GM19468 (cell line): ENCODE results near the gene HTT.

ENCODE experiments used
- ATAC-seq: cut with Tn5 transposase; IDR thresholded peaks from one replicate; pipeline ENCODE4 v1.9.1; 2021; ENCODE audit warnings: mild to moderate bottlenecking, moderate library complexity, moderate number of reproducible peaks; ENCODE audit not compliant: unreplicated experiment; ENCODE audit errors: extremely low read depth

The HTT gene

DNA sequence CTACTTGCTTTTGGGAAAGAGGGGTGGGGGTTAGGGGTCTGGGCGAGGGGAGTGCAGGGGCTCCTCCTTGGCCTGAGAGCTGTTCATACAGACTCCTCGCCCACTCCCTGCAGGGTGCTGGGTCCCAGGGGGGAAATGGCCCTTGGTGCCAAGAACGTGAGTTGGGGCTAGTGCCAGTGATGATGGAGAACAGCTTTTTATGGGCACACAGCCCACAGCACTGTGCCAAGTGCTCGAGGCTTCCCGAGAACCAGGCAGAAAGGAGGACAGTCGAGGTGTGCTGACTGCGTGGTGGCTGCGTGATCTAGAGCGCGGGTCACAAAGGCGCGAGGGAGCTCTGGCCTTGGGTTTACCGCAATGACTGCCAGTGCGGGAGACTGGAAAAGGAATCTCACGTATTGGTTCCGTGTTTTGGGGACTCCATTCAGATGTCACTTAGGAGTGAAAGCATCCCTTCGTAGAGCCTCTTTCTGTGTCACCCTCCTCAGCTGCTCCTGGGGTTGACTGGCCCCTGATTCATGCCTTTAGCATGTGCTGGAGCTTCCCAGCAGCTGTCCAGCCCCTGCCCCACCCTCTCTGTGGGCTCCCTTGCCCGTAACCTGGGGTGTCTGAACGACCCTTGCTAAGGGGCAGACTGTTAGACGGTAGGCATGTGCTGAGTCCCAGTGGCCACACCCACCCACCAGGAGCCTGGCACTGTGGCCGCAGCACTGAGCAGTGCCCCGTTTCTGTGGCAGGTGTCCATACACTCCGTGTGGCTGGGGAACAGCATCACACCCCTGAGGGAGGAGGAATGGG is 153.6 kb downstream of the HTT start:
- no peak for ATAC-seq

DNA sequence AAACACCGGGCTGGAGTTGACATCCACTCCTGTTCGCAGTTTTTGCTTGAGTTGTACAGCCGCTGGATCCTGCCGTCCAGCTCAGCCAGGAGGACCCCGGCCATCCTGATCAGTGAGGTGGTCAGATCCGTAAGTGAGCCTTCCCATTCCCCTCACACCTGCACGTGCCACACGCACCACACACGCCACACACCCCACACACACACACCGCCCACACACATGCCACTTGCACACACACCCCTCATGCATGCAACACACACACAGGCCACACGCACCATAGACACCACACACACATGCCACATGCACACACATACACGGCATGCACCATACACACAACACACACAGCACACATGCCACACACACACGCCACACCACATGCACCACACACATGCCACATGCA is 154.4 kb downstream of the HTT start:
- no peak for ATAC-seq

DNA sequence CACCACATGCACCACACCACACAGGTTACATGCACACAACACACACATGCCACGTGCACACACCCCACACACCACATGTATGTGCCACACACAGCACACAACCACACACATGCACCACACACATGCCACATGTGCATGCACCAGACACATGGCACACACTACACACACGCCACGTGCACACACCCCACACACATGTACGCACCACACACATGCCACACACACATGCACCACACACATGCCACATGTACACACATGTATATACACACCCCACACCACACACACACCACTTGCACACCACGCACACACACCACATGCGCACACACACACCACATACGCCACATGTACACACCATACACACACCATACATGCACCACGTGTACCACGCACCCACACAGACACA is 154.8 kb downstream of the HTT start:
- no peak for ATAC-seq

DNA sequence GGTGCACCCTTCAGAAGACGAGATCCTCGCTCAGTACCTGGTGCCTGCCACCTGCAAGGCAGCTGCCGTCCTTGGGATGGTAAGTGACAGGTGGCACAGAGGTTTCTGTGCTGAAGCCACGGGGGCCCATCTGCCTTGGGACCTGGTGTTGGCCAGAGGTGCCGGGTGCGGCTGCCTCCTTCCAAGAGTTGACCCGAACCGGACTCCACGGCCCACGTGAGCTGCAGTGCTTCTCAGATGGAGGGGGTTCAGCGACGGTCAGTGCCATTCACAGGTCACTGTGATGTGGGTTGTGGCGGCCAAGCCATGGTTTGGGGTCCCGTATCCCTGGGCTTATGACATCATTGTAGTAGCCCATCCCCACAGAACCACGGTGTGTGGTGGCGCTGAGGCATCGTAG is 155.5 kb downstream of the HTT start:
- ATAC-seq: no peak

DNA sequence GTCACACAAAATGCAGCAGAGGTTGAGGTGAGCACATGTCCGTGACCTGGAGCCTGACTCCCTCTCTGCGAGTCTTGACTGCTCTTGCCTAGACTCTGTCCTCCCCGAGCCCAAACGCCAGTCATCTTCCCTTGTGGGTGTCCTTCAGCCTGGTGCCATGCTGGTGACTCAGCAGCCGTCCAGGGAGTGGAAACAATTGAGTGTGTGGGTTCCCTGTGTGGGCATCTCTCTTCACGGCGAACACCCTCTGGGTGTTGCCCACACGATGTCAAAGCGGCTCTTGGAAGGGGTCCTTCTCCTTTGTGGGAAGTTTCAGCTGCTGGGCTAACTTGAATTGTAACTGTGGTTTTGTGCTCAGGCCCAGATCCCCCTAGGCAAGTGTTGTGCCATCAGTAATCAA is 157.0 kb downstream of the HTT start:
- ATAC-seq: no peak

DNA sequence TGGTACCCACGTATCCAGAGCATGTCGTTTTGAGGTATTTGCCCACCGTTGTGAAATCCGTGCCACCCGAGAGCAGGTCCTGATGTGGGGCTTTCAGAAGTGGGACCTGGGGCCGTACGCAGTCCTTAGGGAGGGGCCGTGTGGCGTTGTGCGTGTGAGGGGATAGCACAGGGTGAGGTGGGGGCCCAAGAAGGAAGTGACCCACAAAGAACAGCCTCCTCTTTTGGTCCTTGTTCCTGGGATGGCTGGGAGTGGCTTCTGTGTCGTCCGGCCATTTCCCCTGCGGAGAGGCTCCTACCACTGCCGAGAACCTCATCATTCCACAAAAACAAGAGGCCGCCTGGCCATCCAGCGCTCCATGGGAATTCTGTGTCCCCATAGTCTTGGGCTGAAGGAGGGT is 157.5 kb downstream of the HTT start:
- no peak for ATAC-seq

DNA sequence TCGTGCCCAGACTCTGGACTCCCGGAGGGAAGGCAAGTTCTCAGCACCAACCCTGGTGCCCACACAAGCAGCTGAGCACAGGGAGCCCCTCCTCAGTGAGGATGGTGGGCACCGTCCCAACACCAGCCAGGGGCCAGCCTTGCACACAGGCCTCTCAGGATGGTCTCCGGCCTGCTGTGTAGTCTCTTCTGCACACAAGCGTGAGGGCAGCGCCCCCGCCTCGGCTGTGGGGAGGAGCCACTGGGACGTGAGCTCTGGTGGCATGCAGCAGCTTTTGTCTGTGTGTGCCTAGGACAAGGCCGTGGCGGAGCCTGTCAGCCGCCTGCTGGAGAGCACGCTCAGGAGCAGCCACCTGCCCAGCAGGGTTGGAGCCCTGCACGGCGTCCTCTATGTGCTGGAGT is 158.4 kb downstream of the HTT start:
- no peak for ATAC-seq

DNA sequence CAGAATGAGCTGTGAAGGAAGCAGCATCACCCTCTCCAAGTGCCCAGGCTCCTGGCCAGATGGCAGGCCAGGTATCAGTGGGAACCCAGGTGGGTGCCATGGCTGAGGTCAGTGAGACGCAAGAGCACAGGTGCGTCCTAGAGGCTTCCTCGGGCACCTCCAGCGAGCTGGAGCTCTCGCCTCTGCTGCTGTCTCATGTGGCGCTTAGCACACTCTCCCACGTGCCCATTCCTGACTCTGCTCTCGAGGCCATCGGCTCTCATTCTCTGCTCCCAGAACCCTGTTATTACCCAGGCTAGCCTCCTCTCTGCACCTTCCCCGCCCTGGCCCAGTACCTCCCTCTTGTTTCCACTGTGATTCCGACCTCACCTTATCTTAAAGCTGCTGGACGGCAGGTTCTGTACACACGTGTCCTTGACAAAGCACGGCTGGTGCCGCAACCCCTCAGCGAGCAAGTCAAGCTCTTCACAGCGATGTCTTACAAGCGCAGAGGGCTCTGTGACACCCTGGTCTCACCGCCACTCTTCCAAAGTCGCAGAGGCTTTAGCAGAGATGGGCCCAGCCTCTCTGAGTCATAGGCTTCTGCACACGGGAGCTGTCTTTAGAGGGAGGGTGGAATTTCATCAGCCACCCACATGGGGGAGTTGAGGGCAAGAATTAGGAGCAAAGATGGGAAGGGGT is 159.1 kb downstream of the HTT start:
- no peak for ATAC-seq

DNA sequence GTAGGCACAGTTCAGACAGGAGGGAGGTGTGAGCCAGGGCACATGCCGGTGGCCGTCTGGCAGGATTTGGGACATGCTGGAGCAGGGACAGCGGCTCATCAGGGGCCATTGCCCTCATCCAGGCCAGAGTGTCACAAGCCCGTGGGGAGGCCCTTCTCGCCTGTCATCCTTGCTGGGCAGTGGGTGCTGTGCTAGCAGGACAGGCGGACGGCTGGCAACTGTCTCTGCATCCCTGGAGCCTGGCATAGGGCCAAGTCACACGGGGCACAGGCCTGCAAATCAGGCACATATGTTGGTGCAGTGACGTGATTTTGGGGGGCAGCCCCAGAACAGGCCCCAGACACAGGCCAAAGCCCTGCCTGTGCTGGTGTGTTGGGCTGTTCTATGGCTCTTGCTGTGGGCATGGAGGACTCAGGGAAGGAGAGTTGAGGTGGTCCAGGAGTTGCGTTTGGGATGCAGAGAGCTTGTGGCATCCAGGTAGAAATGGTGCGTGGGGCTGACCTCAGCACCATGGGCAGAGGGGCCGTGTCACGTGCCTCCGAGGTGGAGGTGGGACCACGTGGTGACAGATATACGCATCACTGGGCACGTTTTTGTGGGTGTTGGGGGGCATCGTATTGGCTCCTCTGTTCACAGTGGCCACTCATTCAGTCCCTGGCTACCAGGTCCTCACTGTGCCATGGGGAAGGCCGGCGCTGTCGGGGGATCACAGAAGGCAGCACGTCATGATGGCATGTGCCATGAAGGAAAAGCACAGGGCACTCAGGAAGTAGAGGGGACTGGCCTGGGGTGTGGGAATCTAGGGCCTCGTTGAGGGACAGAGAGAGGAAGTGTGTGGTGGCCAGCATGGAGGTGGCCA is 159.9 kb downstream of the HTT start:
- ATAC-seq: no peak

DNA sequence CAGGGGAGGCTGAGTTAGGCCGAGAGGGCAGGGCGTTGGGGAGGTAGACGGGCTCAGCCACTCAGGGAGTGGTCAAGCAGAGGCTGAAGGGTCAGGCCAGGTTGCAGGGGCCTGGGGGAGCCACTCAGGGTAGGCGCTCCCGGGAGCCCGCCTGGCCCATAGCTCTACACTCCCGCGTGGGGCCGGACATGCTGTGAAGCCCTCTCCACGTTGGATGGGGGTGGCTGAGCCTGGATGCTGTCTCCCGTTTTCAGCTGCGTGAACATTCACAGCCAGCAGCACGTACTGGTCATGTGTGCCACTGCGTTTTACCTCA is 160.5 kb downstream of the HTT start:
- ATAC-seq: no peak

DNA sequence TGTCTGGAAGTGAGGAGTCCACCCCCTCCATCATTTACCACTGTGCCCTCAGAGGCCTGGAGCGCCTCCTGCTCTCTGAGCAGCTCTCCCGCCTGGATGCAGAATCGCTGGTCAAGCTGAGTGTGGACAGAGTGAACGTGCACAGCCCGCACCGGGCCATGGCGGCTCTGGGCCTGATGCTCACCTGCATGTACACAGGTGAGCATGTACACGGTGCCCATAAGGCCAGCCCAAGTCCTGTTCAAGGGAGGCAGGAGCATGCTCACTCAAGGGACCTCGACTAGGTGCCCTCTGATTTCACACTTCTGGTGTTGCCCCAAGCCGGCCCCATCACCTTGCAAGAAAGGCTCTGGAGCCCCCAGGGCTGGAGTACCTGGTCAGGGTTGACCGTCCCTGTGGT is 161.1 kb downstream of the HTT start:
- no peak for ATAC-seq

DNA sequence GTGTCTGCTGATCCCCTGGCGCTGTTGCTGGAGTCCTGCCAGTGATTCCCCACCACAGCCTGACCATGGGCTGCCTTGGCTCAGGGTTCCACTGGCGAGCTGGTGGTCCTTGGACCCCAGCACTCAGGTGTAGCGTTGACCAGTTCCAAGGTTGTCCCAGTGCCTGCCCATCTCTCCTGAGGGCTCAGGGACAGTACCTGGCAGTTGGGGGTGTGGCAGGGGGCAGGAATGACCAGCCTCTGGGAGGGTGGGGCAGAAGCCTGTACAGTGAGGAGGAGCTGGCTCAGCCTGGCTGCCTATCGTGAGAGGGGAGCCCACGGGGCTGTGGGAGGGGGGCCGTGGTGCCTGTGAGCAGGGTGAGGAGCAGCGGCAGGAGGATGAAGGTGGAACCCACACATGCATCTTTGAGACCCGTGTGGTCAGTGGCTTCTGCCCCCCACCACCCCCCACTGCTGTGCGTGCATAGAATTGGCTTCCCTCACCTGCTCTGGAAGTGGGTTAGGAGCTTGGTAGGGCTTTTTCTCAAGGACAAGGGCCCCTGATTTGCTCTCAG is 161.9 kb downstream of the HTT start:
- ATAC-seq: no peak

DNA sequence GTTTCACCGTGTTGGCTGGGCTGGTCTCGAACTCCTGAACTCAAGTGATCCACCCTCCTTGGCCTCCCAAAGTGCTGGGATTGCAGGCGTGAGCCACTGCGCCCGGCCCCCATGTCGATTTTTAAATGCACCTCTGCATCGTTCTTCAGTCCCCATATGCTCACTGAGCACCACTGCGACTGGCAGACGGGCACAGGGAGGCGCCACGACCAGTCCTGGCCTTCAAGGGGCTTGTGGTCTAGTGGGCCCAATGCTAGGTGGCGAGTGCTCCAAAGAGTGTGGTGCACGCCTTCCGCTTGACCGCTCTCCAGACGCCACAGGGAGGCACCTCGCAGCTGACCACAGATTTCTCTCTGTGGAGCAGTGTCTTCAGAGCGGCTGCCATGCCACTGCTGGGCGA is 162.8 kb downstream of the HTT start:
- ATAC-seq: no peak

DNA sequence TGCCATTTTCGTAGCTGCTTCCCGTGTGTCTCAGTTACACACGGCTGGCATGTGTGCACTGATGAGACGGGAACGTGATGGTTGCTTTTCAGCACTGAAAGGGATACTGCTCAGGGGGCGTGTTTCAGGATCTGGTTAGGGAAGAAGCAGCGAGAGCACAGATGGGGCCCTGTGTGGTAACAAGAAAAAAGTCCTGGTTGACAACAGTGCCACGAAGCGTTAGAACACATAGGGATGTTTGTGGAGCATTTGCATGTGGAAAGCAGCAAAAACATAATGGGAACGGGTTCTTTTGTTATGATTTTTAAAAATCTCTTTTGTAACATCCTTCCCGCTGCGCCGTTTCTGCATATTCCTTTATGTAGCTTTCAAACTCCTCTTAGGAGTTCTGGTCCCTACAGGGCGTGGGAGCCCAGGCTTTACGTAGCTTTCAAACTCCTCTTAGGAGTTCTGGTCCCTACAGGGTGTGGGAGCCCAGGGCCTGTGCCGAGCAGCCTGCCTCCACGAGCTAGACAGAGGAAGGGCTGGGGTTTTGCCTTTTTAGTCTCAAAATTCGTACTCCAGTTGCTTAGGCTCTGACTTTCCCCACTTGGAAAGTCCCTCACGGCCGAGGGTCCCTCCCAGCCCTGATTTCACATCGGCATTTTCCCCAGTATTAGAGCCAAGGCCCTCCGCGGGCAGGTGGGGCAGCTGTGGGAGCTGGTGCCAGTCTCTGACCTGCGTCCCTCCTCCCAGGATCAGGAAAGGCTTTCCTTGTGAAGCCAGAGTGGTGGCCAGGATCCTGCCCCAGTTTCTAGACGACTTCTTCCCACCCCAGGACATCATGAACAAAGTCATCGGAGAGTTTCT is 163.5 kb downstream of the HTT start:
- no peak for ATAC-seq

DNA sequence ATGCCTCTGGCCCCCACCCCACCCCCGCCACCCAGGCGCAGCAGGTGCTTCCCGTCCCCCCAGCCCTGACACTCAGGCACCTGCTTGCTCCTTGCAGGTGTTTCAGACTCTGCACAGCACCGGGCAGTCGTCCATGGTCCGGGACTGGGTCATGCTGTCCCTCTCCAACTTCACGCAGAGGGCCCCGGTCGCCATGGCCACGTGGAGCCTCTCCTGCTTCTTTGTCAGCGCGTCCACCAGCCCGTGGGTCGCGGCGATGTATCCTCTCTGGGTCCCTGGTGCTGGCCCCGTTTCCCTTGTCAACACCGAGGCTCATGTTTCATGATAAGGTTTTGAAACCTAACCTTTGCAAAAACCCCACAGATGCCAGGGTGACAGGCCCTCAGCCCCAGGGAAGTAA is 164.2 kb downstream of the HTT start:
- no peak for ATAC-seq

DNA sequence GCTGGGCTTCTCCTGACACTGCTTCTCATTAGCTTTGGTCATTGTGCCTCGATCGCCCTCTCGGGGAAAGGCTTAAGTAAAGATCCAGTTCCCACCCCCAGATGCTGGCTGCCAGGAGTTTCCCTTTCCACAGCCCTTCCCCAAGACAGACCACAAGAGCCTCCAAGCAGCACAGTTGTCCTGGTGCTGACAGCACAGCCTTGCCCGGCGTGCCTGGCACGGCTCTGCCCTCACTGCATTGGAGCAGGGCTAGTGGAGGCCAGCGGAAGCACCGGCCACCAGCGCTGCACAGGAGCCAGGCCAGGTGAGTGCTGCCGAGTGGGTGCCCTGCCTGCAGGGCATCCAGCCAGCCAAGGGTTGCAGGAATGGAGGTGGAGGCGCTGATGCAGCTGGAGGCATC is 164.8 kb downstream of the HTT start:
- ATAC-seq: no peak

DNA sequence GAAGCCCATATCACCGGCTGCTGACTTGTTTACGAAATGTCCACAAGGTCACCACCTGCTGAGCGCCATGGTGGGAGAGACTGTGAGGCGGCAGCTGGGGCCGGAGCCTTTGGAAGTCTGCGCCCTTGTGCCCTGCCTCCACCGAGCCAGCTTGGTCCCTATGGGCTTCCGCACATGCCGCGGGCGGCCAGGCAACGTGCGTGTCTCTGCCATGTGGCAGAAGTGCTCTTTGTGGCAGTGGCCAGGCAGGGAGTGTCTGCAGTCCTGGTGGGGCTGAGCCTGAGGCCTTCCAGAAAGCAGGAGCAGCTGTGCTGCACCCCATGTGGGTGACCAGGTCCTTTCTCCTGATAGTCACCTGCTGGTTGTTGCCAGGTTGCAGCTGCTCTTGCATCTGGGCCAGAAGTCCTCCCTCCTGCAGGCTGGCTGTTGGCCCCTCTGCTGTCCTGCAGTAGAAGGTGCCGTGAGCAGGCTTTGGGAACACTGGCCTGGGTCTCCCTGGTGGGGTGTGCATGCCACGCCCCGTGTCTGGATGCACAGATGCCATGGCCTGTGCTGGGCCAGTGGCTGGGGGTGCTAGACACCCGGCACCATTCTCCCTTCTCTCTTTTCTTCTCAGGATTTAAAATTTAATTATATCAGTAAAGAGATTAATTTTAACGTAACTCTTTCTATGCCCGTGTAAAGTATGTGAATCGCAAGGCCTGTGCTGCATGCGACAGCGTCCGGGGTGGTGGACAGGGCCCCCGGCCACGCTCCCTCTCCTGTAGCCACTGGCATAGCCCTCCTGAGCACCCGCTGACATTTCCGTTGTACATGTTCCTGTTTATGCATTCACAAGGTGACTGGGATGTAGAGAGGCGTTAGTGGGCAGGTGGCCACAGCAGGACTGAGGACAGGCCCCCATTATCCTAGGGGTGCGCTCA is 165.8 kb downstream of the HTT start:
- ATAC-seq: no peak

DNA sequence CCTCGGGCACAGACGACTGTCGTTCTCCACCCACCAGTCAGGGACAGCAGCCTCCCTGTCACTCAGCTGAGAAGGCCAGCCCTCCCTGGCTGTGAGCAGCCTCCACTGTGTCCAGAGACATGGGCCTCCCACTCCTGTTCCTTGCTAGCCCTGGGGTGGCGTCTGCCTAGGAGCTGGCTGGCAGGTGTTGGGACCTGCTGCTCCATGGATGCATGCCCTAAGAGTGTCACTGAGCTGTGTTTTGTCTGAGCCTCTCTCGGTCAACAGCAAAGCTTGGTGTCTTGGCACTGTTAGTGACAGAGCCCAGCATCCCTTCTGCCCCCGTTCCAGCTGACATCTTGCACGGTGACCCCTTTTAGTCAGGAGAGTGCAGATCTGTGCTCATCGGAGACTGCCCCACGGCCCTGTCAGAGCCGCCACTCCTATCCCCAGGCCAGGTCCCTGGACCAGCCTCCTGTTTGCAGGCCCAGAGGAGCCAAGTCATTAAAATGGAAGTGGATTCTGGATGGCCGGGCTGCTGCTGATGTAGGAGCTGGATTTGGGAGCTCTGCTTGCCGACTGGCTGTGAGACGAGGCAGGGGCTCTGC is 166.5 kb downstream of the HTT start:
- ATAC-seq: no peak
